GM12801 (cell line): Measurements from ENCODE around the gene SHISA9.

Experiments
- TF ChIP-seq, protein P1 (sequence below): IDR thresholded peaks from one replicate; pipeline ENCODE4 v1.5.1; 2011; ENCODE audit warnings: control low read depth; ENCODE audit not compliant: insufficient read length; ENCODE audit errors: extremely low read depth

SHISA9 gene

DNA sequence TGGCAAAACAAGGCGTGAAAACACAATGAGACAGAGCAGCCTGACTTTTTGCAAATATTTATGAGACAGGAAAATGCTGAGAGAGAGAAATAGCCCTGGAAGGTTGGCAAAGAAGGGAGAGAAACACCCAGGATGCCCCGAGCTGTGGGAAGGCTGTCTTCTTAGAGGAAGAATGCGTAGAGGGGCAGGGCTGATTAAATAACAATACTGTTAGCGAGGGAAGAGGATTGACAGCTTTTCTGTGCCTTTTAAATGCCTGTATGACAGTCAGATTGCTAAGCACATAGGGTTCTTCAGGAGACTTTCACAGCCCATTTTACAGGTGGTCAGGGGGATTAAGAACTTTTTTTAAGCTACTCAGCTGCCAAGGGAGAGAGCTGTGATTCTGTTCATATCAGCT, 219.2 kb downstream of the SHISA9 start:
- TF ChIP-seq, protein P1, sequence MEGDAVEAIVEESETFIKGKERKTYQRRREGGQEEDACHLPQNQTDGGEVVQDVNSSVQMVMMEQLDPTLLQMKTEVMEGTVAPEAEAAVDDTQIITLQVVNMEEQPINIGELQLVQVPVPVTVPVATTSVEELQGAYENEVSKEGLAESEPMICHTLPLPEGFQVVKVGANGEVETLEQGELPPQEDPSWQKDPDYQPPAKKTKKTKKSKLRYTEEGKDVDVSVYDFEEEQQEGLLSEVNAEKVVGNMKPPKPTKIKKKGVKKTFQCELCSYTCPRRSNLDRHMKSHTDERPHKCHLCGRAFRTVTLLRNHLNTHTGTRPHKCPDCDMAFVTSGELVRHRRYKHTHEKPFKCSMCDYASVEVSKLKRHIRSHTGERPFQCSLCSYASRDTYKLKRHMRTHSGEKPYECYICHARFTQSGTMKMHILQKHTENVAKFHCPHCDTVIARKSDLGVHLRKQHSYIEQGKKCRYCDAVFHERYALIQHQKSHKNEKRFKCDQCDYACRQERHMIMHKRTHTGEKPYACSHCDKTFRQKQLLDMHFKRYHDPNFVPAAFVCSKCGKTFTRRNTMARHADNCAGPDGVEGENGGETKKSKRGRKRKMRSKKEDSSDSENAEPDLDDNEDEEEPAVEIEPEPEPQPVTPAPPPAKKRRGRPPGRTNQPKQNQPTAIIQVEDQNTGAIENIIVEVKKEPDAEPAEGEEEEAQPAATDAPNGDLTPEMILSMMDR = no peak

DNA sequence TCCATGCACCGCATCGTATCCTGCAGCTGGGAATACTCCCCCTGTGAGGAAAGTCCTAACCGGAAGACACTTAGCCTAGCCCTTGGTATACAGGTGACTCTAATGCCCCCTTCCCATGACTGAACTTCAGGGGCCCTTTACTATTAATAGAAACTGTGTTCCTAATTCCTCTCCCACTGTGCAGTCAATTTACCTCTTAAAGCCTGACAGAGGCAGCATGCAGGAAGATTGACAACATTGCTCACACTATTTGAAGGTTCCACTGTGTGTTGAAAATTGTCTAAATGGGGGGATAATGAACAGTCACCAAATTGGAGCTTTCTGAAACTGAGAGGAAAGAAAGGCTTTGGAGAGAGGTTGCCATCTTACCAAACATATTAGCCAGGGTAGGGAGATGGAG, 222.6 kb downstream of the SHISA9 start:
- TF ChIP-seq, protein P1 = no peak

DNA sequence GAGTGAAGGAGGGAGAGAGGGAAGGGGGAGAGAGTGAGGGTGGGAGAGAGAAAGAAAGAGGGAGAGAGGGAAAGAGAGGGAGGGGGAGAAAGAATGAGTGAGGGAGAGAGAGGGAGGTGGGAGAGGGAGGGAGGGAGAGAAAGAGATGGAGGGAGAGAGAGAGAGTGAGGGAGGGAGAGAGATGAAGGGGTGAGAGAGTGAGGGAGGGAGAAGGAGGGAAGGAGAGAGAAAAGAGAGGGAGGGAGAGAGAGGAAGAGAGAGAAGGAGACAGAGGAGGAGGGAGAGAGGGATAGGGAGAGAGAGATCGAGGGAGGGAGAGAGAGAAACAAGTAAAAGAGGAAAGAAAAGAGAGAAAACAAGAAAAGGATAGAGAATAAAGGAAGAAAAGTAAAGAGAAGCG, 225.7 kb downstream of the SHISA9 start:
- TF ChIP-seq, protein P1 = no peak

DNA sequence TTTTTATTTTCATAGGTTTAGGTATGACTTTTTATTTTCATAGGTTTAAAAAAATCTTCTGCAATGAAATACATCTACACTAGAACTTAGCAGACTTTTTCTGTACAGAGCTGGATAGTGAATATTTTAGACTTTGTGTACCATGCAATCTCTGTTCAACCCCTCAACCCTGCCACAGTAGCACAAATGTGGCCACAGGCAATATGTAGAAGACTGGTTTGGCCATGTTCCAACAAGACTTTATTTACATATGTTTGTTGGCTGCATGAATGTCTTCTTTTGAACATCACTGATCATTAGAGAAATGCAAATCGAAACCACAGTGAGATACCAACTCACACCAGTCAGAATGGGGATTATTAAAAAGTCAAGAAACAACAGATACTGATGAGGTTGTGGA, 229.2 kb downstream of the SHISA9 start:
- TF ChIP-seq, protein P1 = no peak

DNA sequence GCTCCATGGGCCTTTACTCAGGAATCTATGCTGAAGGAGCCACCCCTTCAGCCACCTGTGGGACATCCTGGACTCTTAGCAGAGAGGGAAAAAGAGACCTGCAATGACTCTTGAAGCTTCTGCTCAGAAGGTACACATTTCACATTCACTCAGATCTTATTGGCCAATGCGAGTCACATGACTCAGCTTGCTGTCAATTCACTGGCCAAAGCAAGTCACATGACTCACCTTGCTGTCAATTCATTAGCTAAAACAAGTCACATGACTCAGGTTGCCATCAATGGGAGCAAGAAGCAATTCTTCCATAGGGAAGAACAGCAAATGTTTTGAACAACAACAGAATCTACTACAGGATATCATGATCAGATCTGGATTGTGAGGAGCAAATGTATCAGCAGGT, 233.4 kb downstream of the SHISA9 start:
- TF ChIP-seq, protein P1 = no peak

DNA sequence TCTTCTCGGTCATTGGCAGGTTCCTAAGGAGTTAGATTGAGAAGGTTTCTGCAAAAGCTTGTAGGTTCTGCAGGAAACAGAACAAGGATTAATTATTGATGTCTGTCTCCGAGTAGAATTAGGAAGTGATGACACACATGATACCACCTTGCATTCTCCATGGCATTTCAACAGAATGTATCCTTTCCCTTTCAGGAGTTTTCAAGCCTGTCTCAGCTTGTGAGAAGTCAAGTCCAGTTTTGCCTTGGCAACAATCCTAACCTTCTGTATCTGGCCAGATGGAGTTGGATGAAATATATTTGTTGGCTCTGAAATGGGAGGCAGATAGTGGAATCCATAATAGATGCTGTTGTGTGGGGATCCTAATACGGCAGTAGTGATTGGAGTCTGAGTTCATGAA, 235.5 kb downstream of the SHISA9 start:
- TF ChIP-seq, protein P1 = no peak

DNA sequence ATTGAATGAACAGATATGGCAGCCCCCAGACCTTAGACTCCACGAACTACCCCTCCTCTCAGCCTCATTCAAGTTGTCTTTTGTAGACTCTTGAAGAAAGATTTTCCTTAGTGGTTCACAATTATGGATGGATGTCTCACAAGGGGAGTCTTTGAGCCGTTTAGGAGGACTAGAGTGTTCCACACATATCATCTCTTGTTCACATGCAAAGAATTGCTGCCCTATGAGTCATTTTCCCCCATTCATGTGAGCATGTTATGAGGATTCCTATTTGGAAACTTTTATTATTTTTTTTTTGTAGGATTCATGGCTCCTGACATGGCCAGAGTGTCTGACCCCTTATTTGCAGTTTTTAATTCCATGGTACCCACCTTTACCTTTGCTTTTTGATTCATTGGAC, 237.1 kb downstream of the SHISA9 start:
- TF ChIP-seq, protein P1 = no peak
